Measurements from ENCODE around the gene CAB39.

Gene CAB39

GRCh38 chr2:230797515-230798495, 85.2 kb downstream of the CAB39 start:
- WGBS, result 87% methylated on average over 8 of the region's 8 CpGs
- no peaks in the 10 kb centered on the region for H3K9me3 ChIP-seq (ENCODE audit: insufficient read depth, low read depth, low read length)
- no peak overlapping the region for H3K4me3 ChIP-seq (ENCODE audit: low read length)
- H3K9ac ChIP-seq (ENCODE audit: low read depth, low read length), result no peak overlapping the region
- no peak overlapping the region for H3K27ac ChIP-seq (ENCODE audit: low read depth, low read length)
- H3K36me3 ChIP-seq (ENCODE audit: insufficient read depth, low read length), result peaks cover 30% of the 10 kb centered on the region
- peaks cover 9% of the 10 kb centered on the region; the same call in 1 of the 2 replicates for H3K4me1 ChIP-seq (ENCODE audit: insufficient read depth, low read length)
- no peaks in the 10 kb centered on the region for H3K27me3 ChIP-seq (ENCODE audit: insufficient read depth, low read length)

DNA sequence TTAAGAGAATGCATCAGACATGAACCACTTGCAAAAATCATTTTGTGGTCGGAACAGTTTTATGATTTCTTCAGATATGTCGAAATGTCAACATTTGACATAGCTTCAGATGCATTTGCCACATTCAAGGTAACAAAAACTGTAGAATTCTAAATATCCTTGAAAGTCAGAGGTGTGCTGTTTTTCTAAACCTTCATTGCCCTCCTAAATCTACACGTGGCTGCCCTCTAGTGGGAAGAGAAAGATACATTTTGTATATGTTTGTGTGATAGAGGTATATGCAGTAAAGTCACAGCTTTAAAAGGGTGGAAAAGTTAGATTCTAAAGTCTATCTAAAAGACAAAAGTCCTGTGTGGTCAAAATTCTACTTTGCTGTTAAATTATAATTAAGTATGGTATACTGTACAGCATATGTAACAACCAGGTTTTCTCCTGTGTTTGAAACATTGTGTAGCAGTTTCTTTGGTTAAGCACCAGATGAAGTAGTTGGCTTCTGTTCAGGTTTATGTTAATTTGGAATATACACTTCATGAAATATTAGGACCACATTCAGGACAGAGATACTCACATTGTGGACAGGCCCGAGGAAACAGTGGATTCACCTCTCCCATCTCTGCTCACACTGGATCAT, 86.2 kb downstream of the CAB39 start:
- Histone ChIP-seq H3K36me3 (ENCODE audit: insufficient read depth, low read length) (peaks cover 22% of the 10 kb centered on the region), H3K9ac (ENCODE audit: low read depth, low read length) (no peak overlapping the region), H3K9me3 (ENCODE audit: insufficient read depth, low read depth, low read length) (no peaks in the 10 kb centered on the region), H3K4me1 (ENCODE audit: insufficient read depth, low read length) (peaks cover 5% of the 10 kb centered on the region; the same call in 1 of the 2 replicates), H3K27ac (ENCODE audit: low read depth, low read length) (no peak overlapping the region), H3K27me3 (ENCODE audit: insufficient read depth, low read length) (no peaks in the 10 kb centered on the region), H3K4me3 (ENCODE audit: low read length) (no peak overlapping the region)
- 53% methylated on average over 4 of the region's 4 CpGs for WGBS

DNA sequence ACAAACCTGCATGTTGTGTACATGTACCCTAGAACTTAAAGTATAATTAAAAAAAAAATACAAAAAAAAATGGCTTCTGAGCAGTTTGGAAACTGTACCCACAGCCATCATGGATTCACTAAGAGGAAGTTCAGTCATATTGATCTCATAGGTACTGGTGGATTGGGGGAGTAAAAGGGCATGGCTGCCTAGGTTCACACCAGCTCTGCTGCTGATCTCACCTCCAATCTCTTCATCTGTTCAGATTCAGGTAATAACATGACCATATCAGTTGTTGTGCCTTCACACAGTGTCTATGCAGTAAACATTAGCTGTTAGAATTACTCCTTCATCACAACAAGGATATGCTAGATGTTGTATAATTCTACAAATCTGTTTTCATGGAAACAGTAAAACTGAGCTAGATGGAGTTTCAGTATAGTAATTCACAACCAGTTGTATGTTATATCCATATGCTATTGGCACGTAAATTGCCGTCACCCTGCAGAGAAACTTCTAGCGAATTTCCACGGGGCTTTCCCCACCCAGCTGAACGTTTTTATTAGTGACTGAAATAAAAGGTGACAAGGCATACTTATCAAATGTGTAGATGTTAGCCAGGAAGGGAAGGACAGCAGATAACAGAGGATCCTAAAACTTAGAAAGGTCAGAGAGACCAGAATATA, 92.8 kb downstream of the CAB39 start:
- Histone ChIP-seq H3K36me3 (ENCODE audit: insufficient read depth, low read length) (peaks cover 10% of the 10 kb centered on the region), H3K9me3 (ENCODE audit: insufficient read depth, low read depth, low read length) (no peaks in the 10 kb centered on the region), H3K27me3 (ENCODE audit: insufficient read depth, low read length) (no peaks in the 10 kb centered on the region), H3K4me1 (ENCODE audit: insufficient read depth, low read length) (no peaks in the 10 kb centered on the region), H3K4me3 (ENCODE audit: low read length) (no peak overlapping the region), H3K9ac (ENCODE audit: low read depth, low read length) (no peak overlapping the region), H3K27ac (ENCODE audit: low read depth, low read length) (no peak overlapping the region)
- WGBS, result 85% methylated on average over 5 of the region's 5 CpGs

GRCh38 chr2:230807729-230808128, 95.1 kb downstream of the CAB39 start:
- WGBS, result 73% methylated on average over 3 of the region's 3 CpGs
- Histone ChIP-seq H3K27ac (ENCODE audit: low read depth, low read length) (no peak overlapping the region), H3K4me1 (ENCODE audit: insufficient read depth, low read length) (no peaks in the 10 kb centered on the region), H3K36me3 (ENCODE audit: insufficient read depth, low read length) (peaks cover 30% of the 10 kb centered on the region), H3K9me3 (ENCODE audit: insufficient read depth, low read depth, low read length) (no peaks in the 10 kb centered on the region), H3K27me3 (ENCODE audit: insufficient read depth, low read length) (no peaks in the 10 kb centered on the region), H3K4me3 (ENCODE audit: low read length) (no peak overlapping the region), H3K9ac (ENCODE audit: low read depth, low read length) (no peak overlapping the region)

GRCh38 chr2:230809015-230809414, 96.4 kb downstream of the CAB39 start:
- Histone ChIP-seq H3K4me1 (ENCODE audit: insufficient read depth, low read length) (no peaks in the 10 kb centered on the region), H3K36me3 (ENCODE audit: insufficient read depth, low read length) (peaks cover 35% of the 10 kb centered on the region), H3K27me3 (ENCODE audit: insufficient read depth, low read length) (no peaks in the 10 kb centered on the region), H3K27ac (ENCODE audit: low read depth, low read length) (no peak overlapping the region), H3K9me3 (ENCODE audit: insufficient read depth, low read depth, low read length) (no peaks in the 10 kb centered on the region), H3K4me3 (ENCODE audit: low read length) (no peak overlapping the region), H3K9ac (ENCODE audit: low read depth, low read length) (no peak overlapping the region)
- 92% methylated on average over 10 of the region's 10 CpGs for WGBS

GRCh38 chr2:230809677-230810251, 97.1 kb downstream of the CAB39 start:
- 92% methylated on average over 1 of the region's 8 CpGs for WGBS
- H3K9me3 ChIP-seq (ENCODE audit: insufficient read depth, low read depth, low read length), result no peaks in the 10 kb centered on the region
- no peak overlapping the region for H3K9ac ChIP-seq (ENCODE audit: low read depth, low read length)
- H3K4me1 ChIP-seq (ENCODE audit: insufficient read depth, low read length), result no peaks in the 10 kb centered on the region
- H3K27me3 ChIP-seq (ENCODE audit: insufficient read depth, low read length), result no peaks in the 10 kb centered on the region
- H3K27ac ChIP-seq (ENCODE audit: low read depth, low read length), result no peak overlapping the region
- H3K4me3 ChIP-seq (ENCODE audit: low read length), result no peak overlapping the region
- peaks cover 41% of the 10 kb centered on the region for H3K36me3 ChIP-seq (ENCODE audit: insufficient read depth, low read length)

GRCh38 chr2:230811508-230811907, 98.9 kb downstream of the CAB39 start:
- no peak overlapping the region for H3K9ac ChIP-seq (ENCODE audit: low read depth, low read length)
- H3K36me3 ChIP-seq (ENCODE audit: insufficient read depth, low read length), result peaks cover 53% of the 10 kb centered on the region
- 98% methylated on average over 3 of the region's 3 CpGs for WGBS
- H3K9me3 ChIP-seq (ENCODE audit: insufficient read depth, low read depth, low read length), result no peaks in the 10 kb centered on the region
- no peaks in the 10 kb centered on the region for H3K27me3 ChIP-seq (ENCODE audit: insufficient read depth, low read length)
- H3K4me1 ChIP-seq (ENCODE audit: insufficient read depth, low read length), result no peaks in the 10 kb centered on the region
- no peak overlapping the region for H3K27ac ChIP-seq (ENCODE audit: low read depth, low read length)
- H3K4me3 ChIP-seq (ENCODE audit: low read length), result no peak overlapping the region

DNA sequence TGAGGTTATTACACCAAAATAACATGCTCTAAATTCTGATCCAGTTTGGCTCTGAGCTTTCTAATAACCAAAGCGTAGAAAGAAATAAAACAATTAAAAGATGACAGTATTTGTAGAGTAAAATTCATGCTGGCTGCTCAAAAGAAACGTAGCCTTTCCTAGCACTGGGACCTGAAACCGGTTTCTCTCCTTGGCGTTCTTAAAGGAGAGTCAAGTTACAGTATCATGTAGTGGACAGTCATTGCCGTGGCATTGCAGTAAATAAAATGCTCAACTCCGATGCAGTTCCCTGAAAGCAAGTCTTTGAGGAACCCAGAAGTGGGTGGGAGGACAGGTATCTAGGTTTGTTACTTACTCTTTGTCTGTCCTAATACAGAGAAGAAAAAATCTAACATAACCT, 99.4 kb downstream of the CAB39 start:
- no peak overlapping the region for H3K4me3 ChIP-seq (ENCODE audit: low read length)

GRCh38 chr2:230814616-230815015, 102.0 kb downstream of the CAB39 start:
- Histone ChIP-seq H3K9me3 (ENCODE audit: insufficient read depth, low read depth, low read length) (no peaks in the 10 kb centered on the region), H3K4me1 (ENCODE audit: insufficient read depth, low read length) (no peaks in the 10 kb centered on the region), H3K27me3 (ENCODE audit: insufficient read depth, low read length) (no peaks in the 10 kb centered on the region), H3K4me3 (ENCODE audit: low read length) (no peak overlapping the region), H3K9ac (ENCODE audit: low read depth, low read length) (no peak overlapping the region), H3K27ac (ENCODE audit: low read depth, low read length) (no peak overlapping the region), H3K36me3 (ENCODE audit: insufficient read depth, low read length) (peaks cover 83% of the 10 kb centered on the region)
- WGBS, result 87% methylated on average over 2 of the region's 2 CpGs

More for the DNA sequence above, 99.4 kb downstream of the CAB39 start:
- Histone ChIP-seq H3K9me3 (ENCODE audit: insufficient read depth, low read depth, low read length) (no peaks in the 10 kb centered on the region), H3K27ac (ENCODE audit: low read depth, low read length) (no peak overlapping the region), H3K9ac (ENCODE audit: low read depth, low read length) (no peak overlapping the region), H3K27me3 (ENCODE audit: insufficient read depth, low read length) (no peaks in the 10 kb centered on the region), H3K4me1 (ENCODE audit: insufficient read depth, low read length) (no peaks in the 10 kb centered on the region), H3K36me3 (ENCODE audit: insufficient read depth, low read length) (peaks cover 58% of the 10 kb centered on the region)
- 96% methylated on average over 6 of the region's 6 CpGs for WGBS

DNA sequence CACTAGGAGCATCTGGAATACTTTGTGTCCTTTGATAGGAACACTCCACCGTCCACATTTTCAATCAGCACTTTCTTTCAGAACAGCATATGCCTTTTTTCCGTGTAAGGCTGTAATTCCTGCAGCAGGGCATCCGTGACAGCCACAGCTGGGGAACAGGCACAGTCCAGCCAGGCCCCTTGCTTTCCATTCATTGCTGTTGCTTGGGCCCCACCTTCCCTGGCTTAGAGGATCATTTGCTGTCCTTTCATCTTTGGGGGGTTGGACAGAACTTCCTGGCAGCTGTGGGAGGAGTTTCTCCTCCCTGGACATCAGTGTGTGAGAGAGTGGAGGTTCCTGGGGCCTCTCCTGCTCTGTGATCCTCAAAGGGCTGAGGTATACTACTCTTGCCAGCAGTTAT, 102.4 kb downstream of the CAB39 start:
- Histone ChIP-seq H3K4me3 (ENCODE audit: low read length) (no peak overlapping the region), H3K27me3 (ENCODE audit: insufficient read depth, low read length) (no peaks in the 10 kb centered on the region), H3K27ac (ENCODE audit: low read depth, low read length) (no peak overlapping the region), H3K9ac (ENCODE audit: low read depth, low read length) (no peak overlapping the region), H3K36me3 (ENCODE audit: insufficient read depth, low read length) (peaks cover 84% of the 10 kb centered on the region), H3K4me1 (ENCODE audit: insufficient read depth, low read length) (no peaks in the 10 kb centered on the region), H3K9me3 (ENCODE audit: insufficient read depth, low read depth, low read length) (no peaks in the 10 kb centered on the region)
- WGBS, result 94% methylated on average over 3 of the region's 3 CpGs

GRCh38 chr2:230816735-230817134, 104.1 kb downstream of the CAB39 start:
- Histone ChIP-seq H3K27ac (ENCODE audit: low read depth, low read length) (no peak overlapping the region), H3K4me1 (ENCODE audit: insufficient read depth, low read length) (no peaks in the 10 kb centered on the region), H3K9me3 (ENCODE audit: insufficient read depth, low read depth, low read length) (no peaks in the 10 kb centered on the region), H3K9ac (ENCODE audit: low read depth, low read length) (no peak overlapping the region), H3K4me3 (ENCODE audit: low read length) (no peak overlapping the region), H3K27me3 (ENCODE audit: insufficient read depth, low read length) (no peaks in the 10 kb centered on the region), H3K36me3 (ENCODE audit: insufficient read depth, low read length) (peaks cover 73% of the 10 kb centered on the region)
- WGBS, result 97% methylated on average over 6 of the region's 7 CpGs

Data from HUES64 (cell line).